ENCODE results near the gene TBX1. TPM values are rescaled to one million over a fixed set of nuclear protein-coding genes. Genes with fewer than 3 reads are reported as not detected.

Gene TBX1
- total RNA-seq = 1 to 10 TPM; 1.6 to 7.0 (median 4.8) TPM

DNA sequence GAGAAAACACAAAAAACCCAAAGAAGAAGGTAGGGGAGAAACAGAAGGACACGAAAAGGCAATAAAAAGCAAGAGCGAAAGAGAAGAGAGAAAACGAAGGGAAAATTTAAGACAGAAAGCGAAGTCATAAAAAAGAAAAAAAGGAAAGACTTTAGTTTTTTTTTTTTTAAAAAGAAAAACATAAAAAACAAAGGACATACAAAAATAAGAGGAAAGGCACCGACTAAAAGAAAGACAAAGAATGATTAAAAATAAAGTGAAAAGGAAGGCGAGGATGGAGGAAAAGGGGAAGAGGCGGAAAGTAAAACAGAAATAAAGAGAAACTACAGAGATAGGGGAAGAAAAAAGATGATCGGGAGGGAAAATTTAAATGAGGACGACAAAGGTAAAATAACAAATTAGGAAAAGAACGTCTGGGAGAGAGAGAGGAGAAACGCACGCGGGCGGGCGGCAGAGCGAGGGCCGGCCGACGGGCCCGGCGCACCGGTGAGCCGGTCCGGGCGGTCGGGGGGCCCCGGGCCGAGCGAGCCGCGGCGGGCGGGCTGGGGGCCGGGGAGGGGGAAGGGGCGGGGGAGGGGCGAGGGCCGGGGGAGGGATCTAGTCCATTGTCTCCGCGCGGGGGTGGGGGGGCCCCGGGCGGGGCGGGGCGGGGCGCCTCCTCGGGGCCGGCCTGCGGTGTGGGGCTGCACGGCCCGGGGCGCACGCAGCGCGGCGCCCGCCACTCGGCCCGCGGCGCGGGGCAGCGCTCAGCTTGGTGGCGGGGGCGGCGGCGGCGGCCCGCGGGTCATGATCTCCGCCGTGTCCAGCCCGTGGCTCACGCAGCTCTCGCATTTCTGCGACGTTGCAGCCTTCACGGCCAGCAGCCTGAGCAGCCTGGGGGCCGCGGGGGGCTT is at the start of gene TBX1:
TSS of gene TBX1 (plus strand) at position 721 of the 893 bp plus-strand sequence. CDS start at position 787, 66 bp downstream.
- Histone ChIP-seq H3K27me3 (peaks cover 55% of the 10 kb centered on the region), H3K36me3 (no peaks in the 10 kb centered on the region), H3K9me3 (no peaks in the 10 kb centered on the region), H3K4me3 (peak within 1 kb of the TSS; percentile 51), H3K4me1 (peaks cover 74% of the 10 kb centered on the region), H3K27ac (peak within 1 kb of the TSS; percentile 39)
- no peak for DNase-seq (ENCODE audit: low spot score in 2 of 2)
- no peak for TF ChIP-seq POLR2A (IDR thresholded peaks at IDR 0.05)
- TF ChIP-seq, protein P1, sequence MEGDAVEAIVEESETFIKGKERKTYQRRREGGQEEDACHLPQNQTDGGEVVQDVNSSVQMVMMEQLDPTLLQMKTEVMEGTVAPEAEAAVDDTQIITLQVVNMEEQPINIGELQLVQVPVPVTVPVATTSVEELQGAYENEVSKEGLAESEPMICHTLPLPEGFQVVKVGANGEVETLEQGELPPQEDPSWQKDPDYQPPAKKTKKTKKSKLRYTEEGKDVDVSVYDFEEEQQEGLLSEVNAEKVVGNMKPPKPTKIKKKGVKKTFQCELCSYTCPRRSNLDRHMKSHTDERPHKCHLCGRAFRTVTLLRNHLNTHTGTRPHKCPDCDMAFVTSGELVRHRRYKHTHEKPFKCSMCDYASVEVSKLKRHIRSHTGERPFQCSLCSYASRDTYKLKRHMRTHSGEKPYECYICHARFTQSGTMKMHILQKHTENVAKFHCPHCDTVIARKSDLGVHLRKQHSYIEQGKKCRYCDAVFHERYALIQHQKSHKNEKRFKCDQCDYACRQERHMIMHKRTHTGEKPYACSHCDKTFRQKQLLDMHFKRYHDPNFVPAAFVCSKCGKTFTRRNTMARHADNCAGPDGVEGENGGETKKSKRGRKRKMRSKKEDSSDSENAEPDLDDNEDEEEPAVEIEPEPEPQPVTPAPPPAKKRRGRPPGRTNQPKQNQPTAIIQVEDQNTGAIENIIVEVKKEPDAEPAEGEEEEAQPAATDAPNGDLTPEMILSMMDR (IDR thresholded peaks at IDR 0.05) = no peak
- TF ChIP-seq EP300 (IDR thresholded peaks at IDR 0.05) = no peak
- TF ChIP-seq POLR2AphosphoS5 (IDR thresholded peaks at IDR 0.05) = no peak
- WGBS = 10% methylated on average over 26 of the region's 79 CpGs

DNA sequence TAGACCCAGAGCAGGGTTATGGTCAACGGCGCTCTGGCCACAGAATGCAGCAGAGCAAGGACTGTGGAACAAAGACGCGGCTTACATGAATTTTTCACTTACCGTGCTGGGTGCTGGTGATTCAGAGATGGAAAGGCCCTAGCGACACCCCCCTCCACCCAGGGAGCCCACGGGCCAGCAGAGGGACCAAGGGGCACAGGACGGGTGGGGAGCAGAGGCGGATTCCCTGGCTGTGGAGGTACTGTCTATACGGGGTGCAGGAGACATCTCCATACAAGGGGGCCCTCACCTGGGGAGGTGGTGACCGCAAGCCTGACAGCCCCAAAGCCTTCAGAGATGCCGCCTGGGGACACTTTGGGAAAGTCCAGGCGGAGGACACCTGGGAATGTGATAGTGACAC is 47.3 kb upstream of the TBX1 start:
- TF ChIP-seq POLR2A (IDR thresholded peaks at IDR 0.05) (no peak), POLR2AphosphoS5 (IDR thresholded peaks at IDR 0.05) (no peak), EP300 (IDR thresholded peaks at IDR 0.05) (no peak)
- TF ChIP-seq, protein P1 (IDR thresholded peaks at IDR 0.05) = no peak
- Histone ChIP-seq H3K9me3 (no peaks in the 10 kb centered on the region), H3K4me1 (peaks cover 57% of the 10 kb centered on the region), H3K36me3 (no peaks in the 10 kb centered on the region), H3K27ac (no peak overlapping the region), H3K4me3 (no peak overlapping the region), H3K27me3 (peaks cover 7% of the 10 kb centered on the region)
- WGBS = 93% methylated on average over 13 of the region's 13 CpGs
- no peak for DNase-seq (ENCODE audit: low spot score in 2 of 2)

GRCh38 chr22:19713650-19714311 is 46.8 kb upstream of the TBX1 start:
- no peak overlapping the region for H3K27ac ChIP-seq

GRCh38 chr22:19714312-19715187 is 46.0 kb upstream of the TBX1 start, which contains the start of gene SEPTIN5:
TSS of gene SEPTIN5 (plus strand) at chr22:19714503. CDS start at chr22:19714589, 86 bp downstream.
- WGBS = 18% methylated on average over 4 of the region's 106 CpGs
- peak within 1 kb of the TSS; percentile 26 for H3K27ac ChIP-seq

More at GRCh38 chr22:19713650-19714311, 46.8 kb upstream of the TBX1 start:
- Histone ChIP-seq H3K4me3 (peak overlapping the region; percentile 70), H3K4me1 (peaks cover 57% of the 10 kb centered on the region), H3K27me3 (peaks cover 7% of the 10 kb centered on the region), H3K9me3 (no peaks in the 10 kb centered on the region), H3K36me3 (no peaks in the 10 kb centered on the region)
- TF ChIP-seq, protein P1 (IDR thresholded peaks at IDR 0.05) = no peak
- no peak for TF ChIP-seq EP300 (IDR thresholded peaks at IDR 0.05)
- no peak for TF ChIP-seq POLR2A (IDR thresholded peaks at IDR 0.05)
- TF ChIP-seq POLR2AphosphoS5 (IDR thresholded peaks at IDR 0.05) = no peak
- WGBS = 79% methylated on average over 7 of the region's 38 CpGs
- no peak for DNase-seq (ENCODE audit: low spot score in 2 of 2)

More at GRCh38 chr22:19714312-19715187, 46.0 kb upstream of the TBX1 start, which contains the start of gene SEPTIN5:
- Histone ChIP-seq H3K36me3 (no peaks in the 10 kb centered on the region), H3K9me3 (no peaks in the 10 kb centered on the region), H3K4me1 (peaks cover 53% of the 10 kb centered on the region), H3K27me3 (peaks cover 13% of the 10 kb centered on the region), H3K4me3 (peak within 1 kb of the TSS; percentile 70)
- TF ChIP-seq POLR2A (IDR thresholded peaks at IDR 0.05) (no peak), EP300 (IDR thresholded peaks at IDR 0.05) (no peak), POLR2AphosphoS5 (IDR thresholded peaks at IDR 0.05) (no peak)
- TF ChIP-seq, protein P1 (IDR thresholded peaks at IDR 0.05) = no peak
- no peak for DNase-seq (ENCODE audit: low spot score in 2 of 2)
